Dermis blood vessel endothelial cell (primary cell): Measurements from ENCODE around the gene PRKG2. TPM values are rescaled to one million over a fixed set of nuclear protein-coding genes. Genes with fewer than 3 reads are reported as not detected.
"Not testable (repeated sequence)": the region's sequence is repeated elsewhere in the genome, so short reads cannot be mapped to it uniquely, and the experiment has no call there.

Experiments
- DNase-seq: peaks from one replicate; pipeline ENCODE4 v3.0.0; 2010
- total RNA-seq: library from RNA; depleted of rRNA; stranded (reverse); fragments of >200 nt; gene quantifications from 2 replicates; pipeline ENCODE4 v1.2.3, GENCODE V29; 2014

Gene PRKG2
- total RNA-seq, 1 donor from 2014 or later = under 0.01 TPM

- DNase-seq = no peak
These were observed 710 bp downstream of the PRKG2 start for GRCh38 chr4:81214144-81214880.

- no peak for DNase-seq
These were observed 1.4 kb downstream of the PRKG2 start for GRCh38 chr4:81213671-81214070.

- DNase-seq = no peak
These were observed 3.1 kb downstream of the PRKG2 start for GRCh38 chr4:81211956-81212355.

- DNase-seq = no peak
These were observed 7.2 kb downstream of the PRKG2 start for GRCh38 chr4:81207828-81208227.

- no peak for DNase-seq
These were observed 9.7 kb downstream of the PRKG2 start for GRCh38 chr4:81205302-81205701.

GRCh38 chr4:81204571-81204970 lies 10.5 kb downstream of the PRKG2 start:
- DNase-seq = no peak

- DNase-seq = no peak
These were observed 15.2 kb downstream of the PRKG2 start for GRCh38 chr4:81199831-81200230.

- DNase-seq = no peak
These were observed 16.4 kb downstream of the PRKG2 start for GRCh38 chr4:81198609-81199008.

GRCh38 chr4:81197864-81198524 lies 17.0 kb downstream of the PRKG2 start:
- DNase-seq = no peak

GRCh38 chr4:81196126-81196650 lies 18.8 kb downstream of the PRKG2 start:
- DNase-seq = no peak

GRCh38 chr4:81195475-81195874 lies 19.5 kb downstream of the PRKG2 start:
- DNase-seq = no peak

- no peak for DNase-seq
These were observed 20.7 kb downstream of the PRKG2 start for GRCh38 chr4:81194286-81194685.

- DNase-seq = no peak
These were observed 34.1 kb downstream of the PRKG2 start for GRCh38 chr4:81180916-81181315.

- DNase-seq = no peak
These were observed 35.7 kb downstream of the PRKG2 start for GRCh38 chr4:81179326-81179725.

- no peak for DNase-seq
These were observed 41.8 kb downstream of the PRKG2 start for GRCh38 chr4:81173213-81173612.

- DNase-seq = no peak
These were observed 48.4 kb downstream of the PRKG2 start for GRCh38 chr4:81166458-81167160.

GRCh38 chr4:81165861-81166430 lies 49.1 kb downstream of the PRKG2 start:
- no peak for DNase-seq

GRCh38 chr4:81164623-81165416 lies 50.2 kb downstream of the PRKG2 start:
- no peak for DNase-seq

GRCh38 chr4:81164126-81164525 lies 50.9 kb downstream of the PRKG2 start:
- no peak for DNase-seq

- no peak for DNase-seq
These were observed 52.1 kb downstream of the PRKG2 start for GRCh38 chr4:81162752-81163458.

- DNase-seq = not testable (repeated sequence)
These were observed 61.2 kb downstream of the PRKG2 start for GRCh38 chr4:81153714-81154323.
